Stimulated activated CD8-positive, alpha-beta memory T cell treated with anti-CD3 and anti-CD28 coated beads, Interleukin-12 subunit alpha, Interleukin-12 subunit beta, amount 100 ng/mL, for 24 hours (primary cell): ENCODE measurements around the gene ABLIM1.
"Not testable (repeated sequence)": the region's sequence is repeated elsewhere in the genome, so short reads cannot be mapped to it uniquely, and the experiment has no call there.

ENCODE experiments used
- DNase-seq: peaks from one replicate; pipeline ENCODE4 v3.0.0-alpha.2; 2020; ENCODE audit errors: extremely low read depth

ABLIM1 gene

DNA sequence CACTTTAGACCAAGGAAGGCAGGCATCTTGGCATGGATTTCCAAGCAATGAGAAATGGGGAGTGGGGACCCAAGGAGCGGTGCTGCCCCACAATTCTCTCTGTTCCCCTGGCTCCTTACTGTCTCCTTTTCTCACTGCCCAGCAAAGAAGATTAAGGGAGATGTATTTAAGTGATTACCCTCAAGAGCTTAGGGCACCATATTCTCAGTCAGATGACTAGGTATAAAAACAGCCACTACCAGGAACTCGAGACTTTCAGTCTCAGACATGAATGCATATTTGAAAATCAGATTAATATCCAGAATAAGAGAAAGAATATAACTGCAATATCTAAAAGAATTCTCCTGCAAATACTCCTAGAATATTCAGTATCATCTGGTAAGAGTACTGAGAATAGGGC is at the start of gene ABLIM1:
Gene ABLIM1, minus strand, starts transcription at position 101 of the 400 bp plus-strand sequence. Its CDS starts 75 bp downstream, at position 26.
- no peak for DNase-seq

DNA sequence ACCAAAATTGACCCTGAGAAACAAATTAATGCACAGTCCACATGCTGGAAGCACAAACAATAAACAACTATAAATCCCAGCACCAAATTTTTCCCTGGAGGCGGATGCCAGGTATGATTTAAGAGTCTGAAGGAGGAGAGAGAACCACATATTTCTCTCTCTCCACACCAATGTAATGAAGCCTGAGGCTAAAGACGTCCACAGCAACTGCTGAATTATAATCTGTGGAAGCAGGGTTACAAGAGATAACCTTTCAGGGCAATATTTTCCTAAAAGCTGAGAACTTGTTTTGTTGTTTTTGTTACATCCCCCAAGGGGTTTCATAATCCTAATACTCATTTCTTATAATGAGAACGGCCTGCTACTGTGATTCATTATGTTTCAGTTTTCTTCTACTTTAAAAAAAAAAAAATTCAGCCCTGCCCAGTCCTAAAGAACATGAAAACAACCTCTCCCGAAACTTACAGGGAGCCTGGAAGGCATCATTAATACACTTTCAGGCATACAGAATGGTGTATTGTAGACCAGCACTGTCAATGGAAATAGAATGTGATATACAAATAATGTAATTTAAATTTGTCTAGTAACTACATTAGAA is 48.5 kb upstream of the ABLIM1 start:
- DNase-seq, result no peak

DNA sequence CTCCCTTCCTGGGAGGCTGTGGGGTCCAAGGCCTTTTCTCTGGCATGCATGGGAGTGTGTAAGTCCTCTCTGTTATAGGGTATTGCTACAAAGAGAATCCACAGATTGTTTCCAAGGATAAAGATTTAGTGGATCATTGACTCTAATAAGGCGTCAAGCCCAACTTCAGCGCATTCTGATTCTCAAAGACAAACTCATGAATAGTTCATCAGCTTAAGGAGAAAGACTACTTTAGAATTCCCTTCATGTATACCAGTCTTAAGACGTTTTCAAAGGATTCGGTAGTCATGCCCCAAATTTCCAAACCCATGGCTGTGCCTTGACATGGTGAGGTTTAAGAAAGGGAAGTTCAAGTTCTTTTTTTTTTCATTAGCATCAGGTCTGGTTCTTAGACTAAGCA is 46.6 kb upstream of the ABLIM1 start:
- no peak for DNase-seq

DNA sequence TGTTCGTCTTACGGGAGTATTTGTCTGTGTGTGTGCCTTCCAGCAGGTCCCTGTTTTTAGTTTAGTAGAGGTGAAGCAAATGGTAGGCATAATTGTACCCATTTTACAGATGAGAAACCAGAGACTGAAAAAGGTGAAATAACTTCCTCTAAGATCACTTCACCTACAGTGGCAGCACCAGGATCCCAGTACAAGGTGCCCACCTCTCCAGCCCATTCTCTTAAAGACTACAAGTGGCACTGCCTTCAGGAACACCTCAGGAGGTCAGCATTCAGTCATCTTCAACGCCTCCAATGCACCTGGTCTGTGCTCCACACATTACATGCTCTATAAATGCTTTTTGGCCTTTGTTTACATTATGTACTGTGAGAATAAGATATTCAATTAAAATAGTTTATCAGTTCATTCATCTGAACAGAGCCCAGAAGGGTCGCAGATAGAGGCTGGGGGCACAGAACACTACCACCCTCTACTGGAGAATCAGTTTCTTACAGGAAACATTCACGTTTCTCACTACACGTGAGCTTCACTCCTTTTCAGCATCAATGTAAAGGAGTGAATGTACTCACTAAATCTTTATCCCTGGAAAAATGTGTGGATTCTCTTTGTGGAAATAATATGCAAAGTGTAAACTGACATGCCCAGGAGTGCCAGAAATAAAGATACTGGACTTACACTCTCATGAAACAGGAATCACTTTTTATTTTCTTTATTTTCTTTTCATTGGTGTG is 45.5 kb upstream of the ABLIM1 start:
- no peak for DNase-seq

DNA sequence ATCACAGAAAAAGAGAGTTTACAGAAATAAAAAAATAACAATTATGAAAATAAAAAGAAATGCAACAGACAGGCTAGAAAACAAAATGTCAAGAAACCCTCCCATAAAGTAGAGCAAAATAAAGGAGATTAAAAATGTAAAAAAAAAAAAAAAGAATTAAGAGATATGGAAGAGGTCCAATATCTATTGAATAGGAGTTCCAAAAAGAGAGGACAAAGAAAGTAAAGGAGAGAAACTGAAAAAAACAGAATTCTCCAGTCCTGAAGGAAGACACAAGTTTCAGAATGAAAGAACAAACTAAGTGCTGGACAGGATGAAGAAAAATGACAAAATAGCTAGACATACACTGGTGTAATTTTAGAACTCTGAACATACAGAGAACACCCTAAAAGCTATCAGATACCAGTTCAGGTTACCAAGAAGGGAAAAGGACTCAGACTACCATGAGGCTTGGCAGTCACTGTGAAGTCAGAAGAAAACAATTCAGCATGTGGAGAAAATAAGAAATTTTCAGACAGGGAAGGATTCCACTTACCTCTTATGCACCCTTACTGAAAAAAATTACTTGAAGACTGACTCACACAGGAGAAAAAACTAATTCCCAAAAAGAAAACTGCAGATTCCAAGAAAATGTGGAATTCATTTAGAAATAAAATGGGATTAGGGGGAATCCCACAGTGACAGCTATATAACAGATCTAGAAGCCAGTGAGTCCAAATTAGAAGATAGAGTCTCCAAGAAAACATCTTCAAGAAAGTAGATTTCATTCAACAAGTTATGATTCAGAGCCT is 40.4 kb upstream of the ABLIM1 start:
- no peak for DNase-seq

DNA sequence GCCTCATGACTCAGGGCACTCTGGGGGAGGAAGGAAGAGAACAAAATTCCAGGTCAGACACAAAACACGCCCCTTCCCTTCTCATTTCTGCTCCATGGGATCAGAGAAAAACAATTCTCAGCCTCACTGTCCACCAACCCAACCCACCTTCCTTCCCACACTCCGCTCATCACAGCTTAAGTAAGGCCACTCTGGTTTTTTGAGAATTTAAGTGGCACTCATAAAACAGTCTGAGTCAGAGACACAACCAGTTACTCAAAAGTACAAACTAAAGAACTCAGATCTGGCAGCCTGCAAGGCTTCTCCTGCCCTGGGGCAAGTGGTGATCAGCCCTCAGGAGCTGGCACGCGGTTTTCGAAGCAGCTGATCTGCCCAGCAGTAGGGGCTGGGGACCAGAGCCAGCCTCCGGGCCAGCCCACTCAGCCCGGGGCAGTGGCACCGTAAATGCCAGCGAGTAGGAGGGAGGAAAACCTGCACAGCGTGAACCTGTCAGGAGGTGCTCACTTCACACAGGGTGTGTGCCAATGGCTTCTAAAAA is 39.1 kb upstream of the ABLIM1 start:
- no peak for DNase-seq

DNA sequence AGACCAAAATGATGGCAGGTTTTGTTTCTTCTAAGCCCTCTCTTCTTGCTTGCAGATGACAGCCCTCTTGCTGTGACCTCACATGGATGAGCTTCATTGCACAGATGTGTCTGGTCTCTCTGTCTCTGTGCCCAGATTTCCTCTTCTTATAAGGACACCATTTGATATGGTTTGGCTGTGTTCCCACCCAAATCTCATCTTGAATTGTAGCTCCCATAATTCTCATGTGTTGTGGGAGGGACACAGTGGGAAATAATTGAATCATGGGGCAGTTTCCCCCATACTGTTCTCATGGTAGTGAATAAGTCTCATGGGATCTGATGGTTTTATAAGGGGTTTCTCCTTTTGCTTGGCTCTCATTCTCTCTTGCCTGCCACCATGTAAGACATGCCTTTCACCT is 38.2 kb upstream of the ABLIM1 start:
- DNase-seq, result not testable (repeated sequence)

DNA sequence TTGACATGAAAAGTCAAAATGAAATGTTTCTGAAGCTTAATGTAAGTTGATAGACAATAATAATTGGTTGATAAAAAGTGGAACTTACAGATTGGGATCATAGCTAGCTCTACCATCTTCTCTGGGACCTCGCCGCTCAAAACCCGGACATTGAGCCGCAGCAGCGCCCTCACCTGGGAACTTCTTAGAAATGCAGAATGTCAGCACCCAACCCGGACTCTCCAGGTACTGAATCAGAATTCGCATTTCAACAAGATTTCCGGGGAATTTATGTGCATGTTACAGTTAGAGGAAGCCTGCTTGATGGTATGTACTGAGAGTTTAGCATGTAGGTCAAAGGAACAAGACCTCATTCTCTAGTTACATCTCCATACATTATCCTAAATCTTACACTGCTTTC is 36.7 kb upstream of the ABLIM1 start:
- no peak for DNase-seq

DNA sequence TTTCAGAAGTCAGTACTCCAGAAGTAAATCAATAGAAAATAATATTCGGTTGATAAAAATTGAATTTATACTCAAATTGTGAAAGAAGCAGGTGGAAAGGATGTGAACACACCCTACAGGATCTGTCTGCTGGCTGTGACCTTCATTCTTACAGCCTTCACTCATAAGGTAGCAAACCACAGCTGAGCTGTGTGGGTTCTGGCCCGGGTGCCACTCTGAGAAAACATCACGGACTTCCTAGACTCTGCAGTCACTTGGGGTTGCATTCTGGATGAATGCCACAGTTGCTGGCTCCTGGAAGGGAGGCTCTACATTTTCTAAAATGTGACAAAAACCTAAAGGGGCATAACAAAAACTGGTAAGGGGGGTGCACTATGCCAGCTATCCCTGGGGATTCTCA is 36.0 kb upstream of the ABLIM1 start:
- DNase-seq, result no peak

DNA sequence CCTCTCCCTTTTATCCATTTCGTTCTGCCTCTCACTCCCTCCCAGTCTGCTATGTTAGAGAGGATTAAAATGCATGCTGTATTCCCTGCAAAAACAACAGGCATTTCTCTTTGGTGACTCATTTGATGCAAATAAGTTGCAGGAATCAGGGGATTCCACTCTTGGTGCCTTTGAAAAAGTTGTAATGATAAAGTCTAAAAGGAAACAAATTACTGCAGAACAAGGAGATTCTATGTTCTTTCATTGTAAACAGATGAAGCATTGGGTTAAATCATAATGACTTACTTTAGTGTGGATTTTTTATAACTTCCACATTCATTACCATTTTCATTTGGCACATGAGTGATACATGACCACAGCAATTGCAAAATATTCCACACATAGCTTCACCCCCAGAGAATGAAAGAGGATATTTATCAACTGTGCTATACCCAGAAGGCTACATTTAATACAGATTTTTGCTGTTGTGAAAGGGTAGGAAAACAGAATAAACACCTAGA is 33.4 kb upstream of the ABLIM1 start:
- no peak for DNase-seq

DNA sequence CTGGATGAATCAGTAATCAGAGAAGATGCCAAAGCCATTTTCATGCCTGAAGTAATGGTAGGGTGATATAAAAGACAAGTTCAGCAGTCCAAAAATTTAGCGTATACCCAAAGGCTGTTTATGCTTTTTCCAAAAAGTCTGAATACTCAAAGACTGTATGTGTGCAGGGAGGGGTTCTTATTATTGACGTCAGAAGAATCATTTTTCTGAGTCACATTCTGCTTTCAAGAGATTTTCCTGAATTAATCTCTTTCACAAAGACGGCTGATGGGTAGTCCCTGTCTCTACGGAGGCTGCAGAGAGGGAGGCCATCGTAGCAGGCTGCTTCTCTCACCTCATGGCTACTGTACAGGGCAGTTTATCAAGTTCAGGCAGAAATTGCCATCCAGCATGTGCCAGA is 30.7 kb upstream of the ABLIM1 start:
- no peak for DNase-seq

DNA sequence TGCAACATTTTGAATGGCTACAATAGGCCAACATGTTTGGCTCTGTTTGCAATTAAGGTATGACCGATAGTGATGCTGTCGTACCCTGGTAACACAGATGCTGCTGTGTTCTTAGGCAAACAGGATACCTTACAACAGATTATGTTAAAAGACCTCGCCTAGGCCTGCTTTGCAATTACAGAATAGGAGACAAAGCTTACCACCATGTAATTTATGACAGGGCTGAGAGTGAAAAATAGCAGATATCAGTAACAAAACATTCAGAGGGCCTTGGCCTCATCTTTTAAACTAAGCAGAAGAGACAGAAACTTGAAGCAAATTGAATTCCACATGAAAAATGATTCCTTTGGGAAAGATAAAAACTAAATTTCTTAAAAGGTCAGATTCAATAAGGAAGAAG is 29.4 kb upstream of the ABLIM1 start:
- DNase-seq, result no peak

DNA sequence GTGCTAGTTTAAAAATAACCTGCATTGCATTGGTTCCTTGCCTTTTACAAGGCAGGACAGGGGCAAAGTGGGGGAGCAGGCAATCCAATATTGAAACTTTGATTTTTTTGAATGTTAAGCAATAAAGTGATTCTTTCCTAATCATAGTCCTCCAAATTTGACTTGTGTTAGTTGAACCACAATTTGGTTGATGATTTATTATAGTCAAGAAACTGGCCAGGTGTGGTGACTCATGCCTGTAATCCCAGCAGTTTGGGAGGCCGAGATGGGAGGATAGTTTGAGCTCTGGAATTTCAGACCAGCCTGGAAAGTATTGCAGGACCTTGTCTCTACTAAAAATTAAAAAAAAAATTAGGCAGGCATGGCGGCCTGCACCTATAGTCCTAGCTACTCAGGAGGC is 27.9 kb upstream of the ABLIM1 start:
- no peak for DNase-seq

DNA sequence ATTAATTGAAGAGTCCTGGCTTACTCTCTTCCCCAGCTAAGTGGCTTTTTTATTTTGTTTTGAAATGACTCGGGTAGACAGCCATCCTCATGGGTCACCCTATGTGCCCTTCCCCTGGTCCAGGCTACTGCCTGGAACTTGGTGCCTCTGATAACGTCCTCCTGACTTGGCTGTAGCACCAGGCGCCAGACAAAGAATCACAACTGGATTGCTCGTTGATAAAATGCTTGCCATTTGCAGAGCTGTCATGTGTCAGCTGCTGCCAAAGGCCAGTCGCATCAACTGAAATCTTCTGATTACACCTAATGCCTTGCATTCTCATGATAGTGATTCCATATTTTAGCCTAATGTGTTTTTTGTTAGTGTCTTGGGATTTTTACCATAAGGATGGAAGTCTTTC is 27.4 kb upstream of the ABLIM1 start:
- DNase-seq, result no peak

DNA sequence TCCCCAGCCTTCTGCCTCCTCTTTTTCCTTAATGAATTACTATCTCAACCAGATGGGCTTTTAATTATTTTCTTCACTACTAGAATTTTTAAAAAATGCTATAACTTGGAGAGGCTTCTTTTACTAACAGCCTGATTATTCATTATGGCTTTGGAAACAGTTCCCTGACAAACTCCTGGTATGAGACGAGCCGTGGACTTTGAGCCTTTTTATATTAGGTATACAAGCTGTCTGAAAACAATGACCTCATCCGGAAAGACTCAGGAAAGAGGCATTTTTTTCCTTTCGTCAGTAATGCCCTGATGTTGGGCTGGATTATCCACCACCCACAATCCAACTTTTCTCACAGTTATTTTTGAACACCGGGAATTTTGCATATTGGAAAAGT is 26.7 kb upstream of the ABLIM1 start:
- no peak for DNase-seq

DNA sequence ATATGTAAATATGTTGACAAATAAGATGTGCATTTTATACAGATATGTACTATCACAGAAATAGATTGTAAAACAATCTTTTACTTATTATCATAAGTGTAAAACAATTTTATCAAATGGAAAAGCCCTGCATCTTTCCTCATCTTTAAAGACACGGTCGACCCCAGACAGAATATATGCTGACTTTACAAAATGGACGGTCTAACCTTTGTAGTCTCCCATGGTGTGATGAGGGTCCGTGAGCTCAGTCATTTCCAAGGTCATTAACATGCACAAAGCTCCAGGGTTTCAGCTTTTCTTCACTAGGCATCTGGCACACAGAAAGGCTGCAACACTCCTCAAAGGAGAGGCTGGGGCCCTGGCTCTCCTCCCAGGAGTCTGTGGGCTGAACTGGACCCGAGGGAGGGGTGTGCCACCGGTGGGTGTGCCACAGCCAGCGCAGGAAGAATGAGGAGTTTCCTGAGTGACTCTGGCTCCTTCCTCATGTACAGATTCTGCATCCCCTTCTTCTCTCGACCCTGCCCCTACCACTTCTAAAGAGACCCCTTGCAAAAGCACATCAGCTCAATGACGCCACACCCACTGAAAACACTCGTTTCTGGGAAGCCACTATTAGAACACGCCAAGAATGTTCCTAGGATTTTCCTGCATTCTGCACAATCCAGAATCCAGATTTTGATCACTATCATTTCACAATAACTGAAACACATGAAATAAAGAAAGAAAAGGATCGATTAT is 26.2 kb upstream of the ABLIM1 start:
- DNase-seq, result no peak

DNA sequence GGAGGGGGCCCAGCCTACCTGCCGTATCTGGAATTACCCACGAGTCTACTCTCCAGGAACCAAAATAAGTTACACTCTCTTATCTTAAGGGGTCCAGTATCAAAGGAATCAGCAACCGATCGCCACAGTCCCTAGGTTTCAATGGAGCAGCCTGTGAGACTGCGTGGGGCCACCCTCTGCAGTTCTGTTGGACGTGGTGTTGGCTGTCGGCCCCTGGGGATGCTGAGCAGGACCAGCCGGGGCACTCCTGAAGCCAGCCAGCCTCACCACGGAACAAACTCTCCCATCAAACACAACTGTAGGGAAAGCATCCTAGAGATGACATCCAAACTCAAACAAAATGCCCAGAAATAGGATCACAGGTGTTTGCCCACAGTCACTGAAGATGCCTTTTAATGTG is 25.5 kb upstream of the ABLIM1 start:
- no peak for DNase-seq

DNA sequence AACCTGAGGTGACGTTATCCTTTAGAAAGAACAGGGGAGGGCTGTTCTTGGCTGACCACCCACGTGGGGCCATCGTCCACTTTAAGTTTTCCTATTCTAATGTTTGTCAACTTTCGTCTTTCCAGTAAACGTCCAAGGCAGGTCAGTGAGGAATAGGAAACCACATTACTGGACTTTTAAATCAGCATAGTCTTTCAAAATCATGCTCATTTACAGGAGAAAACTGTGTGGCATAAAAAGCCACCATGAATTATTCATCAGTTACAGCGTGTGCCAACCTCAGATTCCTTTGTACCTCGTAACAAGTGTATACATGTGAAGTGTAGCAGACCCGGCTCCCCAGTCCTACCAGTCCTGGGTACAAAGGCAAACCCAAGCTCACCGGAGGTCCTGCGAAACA is 25.1 kb upstream of the ABLIM1 start:
- DNase-seq, result no peak

DNA sequence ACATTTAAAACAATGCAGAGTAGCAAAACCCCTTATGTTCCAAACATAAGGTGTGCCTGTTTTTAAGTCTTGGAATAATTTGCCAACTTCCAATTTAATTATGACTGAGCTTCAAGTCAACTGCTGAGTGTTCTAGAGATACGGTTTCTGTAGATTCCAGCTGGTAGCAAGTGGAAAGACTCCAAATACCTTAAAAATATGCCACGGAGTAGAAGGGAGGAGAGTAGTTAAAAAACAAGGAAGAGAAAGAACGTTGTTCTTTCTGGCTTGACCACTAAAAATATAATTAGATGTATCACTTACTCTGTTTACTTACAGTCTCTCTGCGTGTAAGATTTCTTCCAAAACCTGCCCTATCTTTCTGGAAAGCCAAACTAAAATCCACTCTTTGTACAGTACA is 24.5 kb upstream of the ABLIM1 start:
- no peak for DNase-seq

DNA sequence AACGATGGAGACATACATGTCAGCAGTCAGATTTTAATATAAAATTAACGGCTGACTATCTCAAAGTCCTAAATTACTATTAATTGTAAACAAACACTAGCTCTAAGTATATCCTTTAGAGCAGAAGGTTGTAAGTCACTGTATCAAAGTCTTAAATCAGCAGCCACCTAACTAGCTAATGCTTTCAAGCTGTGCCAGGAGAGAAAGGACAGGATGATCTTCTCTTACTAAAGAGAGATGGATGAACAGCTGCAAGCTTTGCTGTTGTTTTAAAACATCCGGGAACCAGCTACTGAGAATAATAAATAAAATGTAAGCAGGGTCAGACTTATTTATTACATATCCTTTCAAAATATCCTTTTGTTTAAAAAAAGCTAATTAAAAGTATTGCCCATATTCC is 24.0 kb upstream of the ABLIM1 start:
- no peak for DNase-seq

DNA sequence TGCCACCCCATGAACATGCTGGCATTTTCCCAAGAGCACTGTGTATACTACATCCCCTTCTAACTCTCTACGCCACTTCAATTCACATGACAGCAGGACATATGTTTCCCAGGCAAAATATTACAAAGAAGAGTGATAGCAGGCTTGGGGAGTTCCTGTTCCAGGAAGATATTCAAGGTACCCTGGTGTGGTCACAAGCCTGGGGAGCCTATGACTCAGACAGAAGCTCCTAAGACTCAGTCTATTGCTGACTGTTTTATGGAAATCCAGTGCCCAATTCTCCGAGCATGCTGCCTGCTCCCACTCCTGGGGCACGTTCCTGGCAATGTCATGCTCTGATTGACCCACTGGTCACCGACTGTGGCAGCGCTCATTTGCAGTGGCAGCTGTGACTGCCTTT is 23.5 kb upstream of the ABLIM1 start:
- DNase-seq, result no peak

DNA sequence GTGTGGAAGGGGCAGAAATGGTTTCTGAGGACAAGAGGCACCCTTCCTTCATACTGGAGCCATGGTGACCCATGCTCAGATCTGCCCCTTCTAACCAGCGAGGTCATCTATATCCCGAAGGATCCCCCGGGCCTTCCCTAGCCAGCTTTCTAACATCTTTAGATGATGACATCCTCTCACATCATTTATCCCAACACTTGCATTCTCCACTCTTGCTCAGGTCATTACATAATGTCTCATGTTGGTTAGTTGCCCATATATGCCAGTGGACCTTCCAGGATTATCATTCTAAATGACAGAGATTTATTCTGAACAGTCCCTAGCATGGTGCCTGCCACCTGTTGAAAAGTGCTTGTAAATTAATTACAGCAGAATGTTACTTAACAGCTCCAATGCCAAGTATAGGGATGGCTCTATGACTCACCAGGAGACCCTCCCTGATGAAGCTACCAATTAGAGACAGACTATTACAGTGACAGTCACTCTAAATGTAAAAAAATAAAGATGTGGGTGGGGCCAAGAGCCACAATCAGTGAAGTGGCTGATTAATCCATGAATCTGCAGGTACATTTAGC is 22.6 kb upstream of the ABLIM1 start:
- DNase-seq, result no peak
